Stimulated activated CD4-positive, alpha-beta T cell treated with anti-CD3 and anti-CD28 coated beads, Interleukin-15, amount 100 ng/mL, for 48 hours (primary cell): ENCODE results near the gene DDX53.

Experiments
- DNase-seq, 2 donors: peaks; one replicate each; pipeline ENCODE4 v3.0.0-alpha.2; 2020; ENCODE audit warnings: low read depth in 2 of 2

Gene DDX53

DNA sequence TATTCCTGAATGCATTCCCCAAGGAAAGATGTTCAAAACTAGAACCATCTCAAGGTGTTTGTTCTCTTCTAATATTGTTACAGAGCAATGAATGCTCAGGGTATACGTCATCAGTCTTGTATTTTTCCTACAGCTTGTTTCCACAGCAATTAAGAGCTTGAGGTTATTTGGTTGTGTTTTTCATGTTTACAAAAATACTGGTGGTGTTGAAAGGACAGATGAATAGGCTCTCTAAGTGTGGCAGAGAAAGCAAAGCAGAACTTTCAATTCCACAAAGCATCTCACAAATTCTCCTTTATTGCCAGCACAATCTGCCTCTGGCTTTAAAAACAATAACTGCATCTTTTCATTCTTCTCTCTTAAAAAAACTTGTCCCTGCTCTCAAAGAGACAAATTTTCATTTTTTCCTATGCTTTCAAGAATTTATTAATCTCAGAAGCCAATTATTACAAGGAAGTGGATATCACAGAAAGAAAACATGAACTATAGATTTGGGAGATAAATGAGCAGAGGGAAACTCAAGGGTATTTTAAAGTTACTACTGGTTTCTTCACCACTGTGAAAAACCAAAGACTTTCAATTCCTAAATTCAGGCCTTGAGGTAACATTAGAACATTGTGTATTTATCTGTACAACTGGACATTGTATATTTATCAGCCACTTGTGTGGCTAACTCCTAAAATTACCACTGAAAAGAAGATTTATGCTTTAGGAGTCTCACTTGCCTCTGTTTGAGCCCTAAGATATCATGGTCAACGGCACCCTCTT is 49.2 kb downstream of the DDX53 start:
- DNase-seq, result no peak

DNA sequence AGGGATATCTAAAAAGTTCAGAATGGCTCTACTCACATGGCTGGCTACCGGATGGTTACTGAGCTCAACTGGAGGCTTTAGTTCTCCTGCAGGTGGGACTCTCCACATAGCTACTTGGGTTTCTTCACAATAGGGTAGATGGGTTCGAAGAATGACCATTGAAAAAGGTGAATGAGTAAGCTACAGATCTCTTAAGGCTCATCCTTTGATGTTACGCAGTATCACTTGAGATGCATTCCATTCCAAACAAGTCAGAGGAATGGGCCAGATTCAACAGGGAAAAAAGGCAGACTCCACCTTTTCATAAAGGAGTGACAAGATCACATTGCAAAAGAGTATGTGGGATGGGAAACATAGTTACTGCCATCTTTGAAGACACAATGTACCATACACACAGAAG is 52.6 kb downstream of the DDX53 start:
- no peak for DNase-seq
